ENCODE results near the gene SPATA24.
A peak's percentile ranks its signal among the peaks of the same experiment; 100 is the strongest.
"Not testable (repeated sequence)": the region's sequence is repeated elsewhere in the genome, so short reads cannot be mapped to it uniquely, and the experiment has no call there.

SPATA24 gene

GRCh38 chr5:139403787-139404483 is at the start of gene SPATA24:
SPATA24 (minus strand) TSS chr5:139404089; CDS start chr5:139404060, 29 bp downstream.
- peak; percentile 98 for DNase-seq

- no peak for DNase-seq
Observed at GRCh38 chr5:139451878-139452660, 48.2 kb upstream of the SPATA24 start.

- DNase-seq: no peak
Observed at GRCh38 chr5:139451176-139451575, 47.3 kb upstream of the SPATA24 start.

- DNase-seq: no peak
Observed at GRCh38 chr5:139446956-139447779, 43.3 kb upstream of the SPATA24 start.

GRCh38 chr5:139445325-139446170 is 41.7 kb upstream of the SPATA24 start:
- no peak for DNase-seq

- no peak for DNase-seq
Observed at GRCh38 chr5:139443831-139444453, 40.1 kb upstream of the SPATA24 start.

GRCh38 chr5:139440416-139440815 is 36.5 kb upstream of the SPATA24 start:
- DNase-seq: not testable (repeated sequence)

- peak; percentile 90 for DNase-seq
Observed at GRCh38 chr5:139439013-139439903, 35.4 kb upstream of the SPATA24 start, which contains the start of gene DNAJC18. DNAJC18 (minus strand) TSS chr5:139439525; CDS start chr5:139439445, 80 bp downstream.

GRCh38 chr5:139438707-139439012 is 34.8 kb upstream of the SPATA24 start:
- DNase-seq: no peak

- DNase-seq: no peak
Observed at GRCh38 chr5:139435676-139436075, 31.8 kb upstream of the SPATA24 start.

- no peak for DNase-seq
Observed at GRCh38 chr5:139431706-139432105, 27.8 kb upstream of the SPATA24 start.

GRCh38 chr5:139430015-139430414 is 26.1 kb upstream of the SPATA24 start:
- DNase-seq: no peak

- DNase-seq: no peak
Observed at GRCh38 chr5:139426203-139426885, 22.5 kb upstream of the SPATA24 start.

- no peak for DNase-seq
Observed at GRCh38 chr5:139425497-139425896, 21.6 kb upstream of the SPATA24 start.

- peak; percentile 38 for DNase-seq
Observed at GRCh38 chr5:139422307-139422893, 18.5 kb upstream of the SPATA24 start.

- no peak for DNase-seq
Observed at GRCh38 chr5:139419226-139420192, 15.6 kb upstream of the SPATA24 start.

GRCh38 chr5:139418793-139419192 is 14.9 kb upstream of the SPATA24 start:
- no peak for DNase-seq

- no peak for DNase-seq
Observed at GRCh38 chr5:139417214-139417613, 13.3 kb upstream of the SPATA24 start.

GRCh38 chr5:139416651-139417050 is 12.8 kb upstream of the SPATA24 start:
- no peak for DNase-seq
